ENCODE data around the gene FANCC.

- TF ChIP-seq ZKSCAN1 (IDR thresholded peaks at IDR 0.05; ENCODE audit: low read length) (no peak), FOXJ3 (CRISPR knock-in tag; IDR thresholded peaks at IDR 0.05; ENCODE audit: borderline replicate concordance) (no peak), EZH2 (conservative IDR thresholded peaks at IDR 0.05; ENCODE audit: low read depth, low read length) (no peak)
These were observed 159.9 kb downstream of the FANCC start for GRCh38 chr9:95157481-95158151.
